Neural cell (in vitro differentiated cells): ENCODE measurements around the gene RAVER1. TPM values are rescaled to one million over a fixed set of nuclear protein-coding genes. Genes with fewer than 3 reads are reported as not detected.

Experiments
- H2AFZ ChIP-seq: fragments of 200-600, 300-800 bp; sonication (generic), shearing (Covaris generic); 2 replicates; pipeline ENCODE4 v1.6.0; 2014; ENCODE audit warnings: low read depth, mild to moderate bottlenecking, antibody characterized with exemption, low read length, moderate library complexity
- H3F3A ChIP-seq: fragments of 200-600 bp; shearing (Covaris generic); 2 replicates; pipeline ENCODE4 v1.6.1; 2016; ENCODE audit warnings: mild to moderate bottlenecking, moderate library complexity, mixed read lengths, antibody characterized with exemption, low read length; ENCODE audit not compliant: insufficient read depth, poor library complexity, severe bottlenecking
- H3K27ac ChIP-seq: fragments of 200-600, 300-800 bp; sonication (generic), shearing (Covaris generic); 2 replicates; pipeline ENCODE4 v1.5.1; 2014; ENCODE audit warnings: mild to moderate bottlenecking, low read length, moderate library complexity
- H3K27me3 ChIP-seq: fragments of 300-800, 200-600 bp; sonication (generic), shearing (Covaris generic); 2 replicates; pipeline ENCODE4 v1.6.0; 2014; ENCODE audit warnings: mild to moderate bottlenecking, low read depth, low read length, moderate library complexity; ENCODE audit not compliant: insufficient read depth
- H3K36me3 ChIP-seq: fragments of 300-800, 200-600 bp; sonication (generic), shearing (Covaris generic); 2 replicates; pipeline ENCODE4 v1.5.1; 2014; ENCODE audit warnings: mild to moderate bottlenecking, antibody characterized with exemption, low read length, moderate library complexity; ENCODE audit not compliant: insufficient read depth
- H3K4me2 ChIP-seq: fragments of 300-800, 200-600 bp; sonication (generic), shearing (Covaris generic); 2 replicates; pipeline ENCODE4 v1.6.0; 2014; ENCODE audit warnings: mild to moderate bottlenecking, low read length
- H3K4me3 ChIP-seq: fragments of 300-800, 200-600 bp; sonication (generic), shearing (Covaris generic); 2 replicates; pipeline ENCODE4 v1.5.1; 2014; ENCODE audit warnings: mild to moderate bottlenecking, low read length, moderate library complexity
- H3K79me2 ChIP-seq: fragments of 200-600 bp; shearing (Covaris generic); replicated peaks from 2 replicates; pipeline ENCODE4 v1.6.0; 2014; ENCODE audit warnings: mild to moderate bottlenecking, low read length, moderate library complexity; ENCODE audit not compliant: insufficient read depth
- H3K9ac ChIP-seq: fragments of 300-800, 200-600 bp; sonication (generic), shearing (Covaris generic); 2 replicates; pipeline ENCODE4 v1.6.1; 2016; ENCODE audit warnings: mild to moderate bottlenecking, low read length, mixed read lengths
- H3K9me2 ChIP-seq: fragments of 200-600 bp; shearing (Covaris generic); 2 replicates; pipeline ENCODE4 v1.6.1; 2016; ENCODE audit warnings: mild to moderate bottlenecking, low read length, mixed read lengths; ENCODE audit not compliant: insufficient read depth
- H3K9me3 ChIP-seq: fragments of 200-600, 300-800 bp; sonication (generic), shearing (Covaris generic); 2 replicates; pipeline ENCODE4 v1.6.1; 2016; ENCODE audit warnings: mild to moderate bottlenecking, mixed run types, low read length, moderate library complexity, mixed read lengths
- H4K20me1 ChIP-seq: fragments of 200-600 bp; shearing (Covaris generic); 2 replicates; pipeline ENCODE4 v1.6.1; 2016; ENCODE audit warnings: mild to moderate bottlenecking, mixed run types; ENCODE audit not compliant: insufficient read depth
- EZH2 ChIP-seq: fragments of 200-600, 300-800 bp; shearing (Covaris generic), sonication (generic); IDR thresholded peaks from 2 replicates; pipeline ENCODE4 v1.6.1; 2014; ENCODE audit warnings: antibody characterized with exemption, low read length, borderline replicate concordance, mild to moderate bottlenecking; ENCODE audit not compliant: insufficient read depth, poor library complexity, severe bottlenecking
- MXI1 ChIP-seq: fragments of 450-650 bp; conservative IDR thresholded peaks from 2 replicates; pipeline ENCODE4 v1.6.1; 2014; ENCODE audit warnings: antibody characterized with exemption, mild to moderate bottlenecking; ENCODE audit not compliant: poor library complexity, severe bottlenecking
- POLR2AphosphoS5 ChIP-seq: IDR thresholded peaks from 2 replicates; pipeline ENCODE4 v1.6.1; 2012
- TAF1 ChIP-seq: IDR thresholded peaks from 2 replicates; pipeline ENCODE4 v1.6.1; 2012; ENCODE audit warnings: low read depth
- polyA plus RNA-seq: library from polyadenylated mRNA; depleted of rRNA; stranded (reverse); fragments of >200 nt; gene quantifications from 2 replicates; pipeline ENCODE4 v1.2.3, GENCODE V29; 2014
- TF ChIP-seq, protein P1 (sequence below): IDR thresholded peaks from 2 replicates; pipeline ENCODE4 v1.6.1; 2012; ENCODE audit warnings: borderline replicate concordance
- TF ChIP-seq, protein P2 (sequence below): fragments of 450-650 bp; IDR thresholded peaks from 2 replicates; pipeline ENCODE4 v1.5.1; 2014; ENCODE audit warnings: antibody characterized with exemption, mild to moderate bottlenecking, moderate library complexity; ENCODE audit not compliant: poor library complexity, severe bottlenecking

The RAVER1 gene
- polyA plus RNA-seq, 1 donor from 2014 or later, result 1.3 TPM

DNA sequence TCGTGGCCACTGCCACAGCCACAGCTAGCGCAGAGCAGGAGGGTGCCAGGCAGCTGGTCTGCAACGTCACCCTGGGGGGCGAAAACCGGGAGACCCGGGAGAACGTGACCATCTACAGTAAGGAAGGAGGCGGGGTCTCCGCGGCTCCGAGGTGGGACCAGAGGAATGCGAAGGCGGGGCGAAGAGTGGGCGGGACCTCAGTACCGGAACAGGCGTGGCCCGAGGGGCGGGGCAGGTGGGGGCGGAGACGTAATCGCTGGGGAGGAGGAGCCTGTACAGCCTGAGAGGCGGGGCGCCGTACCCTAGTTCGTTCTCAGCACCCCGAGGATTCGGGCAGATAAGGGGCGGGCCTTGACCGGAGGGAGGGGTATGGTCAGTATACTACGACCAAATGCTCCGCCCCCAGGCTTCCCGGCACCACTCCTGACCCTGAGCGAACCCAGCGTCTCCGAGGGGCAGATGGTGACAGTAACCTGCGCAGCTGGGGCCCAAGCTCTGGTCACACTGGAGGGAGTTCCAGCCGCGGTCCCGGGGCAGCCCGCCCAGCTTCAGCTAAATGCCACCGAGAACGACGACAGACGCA lies 41.0 kb downstream of the RAVER1 start:
- no peaks in the 10 kb centered on the region for H3F3A ChIP-seq
- no peaks in the 10 kb centered on the region for H3K36me3 ChIP-seq
- no peak for TF ChIP-seq POLR2AphosphoS5
- TF ChIP-seq, protein P1, sequence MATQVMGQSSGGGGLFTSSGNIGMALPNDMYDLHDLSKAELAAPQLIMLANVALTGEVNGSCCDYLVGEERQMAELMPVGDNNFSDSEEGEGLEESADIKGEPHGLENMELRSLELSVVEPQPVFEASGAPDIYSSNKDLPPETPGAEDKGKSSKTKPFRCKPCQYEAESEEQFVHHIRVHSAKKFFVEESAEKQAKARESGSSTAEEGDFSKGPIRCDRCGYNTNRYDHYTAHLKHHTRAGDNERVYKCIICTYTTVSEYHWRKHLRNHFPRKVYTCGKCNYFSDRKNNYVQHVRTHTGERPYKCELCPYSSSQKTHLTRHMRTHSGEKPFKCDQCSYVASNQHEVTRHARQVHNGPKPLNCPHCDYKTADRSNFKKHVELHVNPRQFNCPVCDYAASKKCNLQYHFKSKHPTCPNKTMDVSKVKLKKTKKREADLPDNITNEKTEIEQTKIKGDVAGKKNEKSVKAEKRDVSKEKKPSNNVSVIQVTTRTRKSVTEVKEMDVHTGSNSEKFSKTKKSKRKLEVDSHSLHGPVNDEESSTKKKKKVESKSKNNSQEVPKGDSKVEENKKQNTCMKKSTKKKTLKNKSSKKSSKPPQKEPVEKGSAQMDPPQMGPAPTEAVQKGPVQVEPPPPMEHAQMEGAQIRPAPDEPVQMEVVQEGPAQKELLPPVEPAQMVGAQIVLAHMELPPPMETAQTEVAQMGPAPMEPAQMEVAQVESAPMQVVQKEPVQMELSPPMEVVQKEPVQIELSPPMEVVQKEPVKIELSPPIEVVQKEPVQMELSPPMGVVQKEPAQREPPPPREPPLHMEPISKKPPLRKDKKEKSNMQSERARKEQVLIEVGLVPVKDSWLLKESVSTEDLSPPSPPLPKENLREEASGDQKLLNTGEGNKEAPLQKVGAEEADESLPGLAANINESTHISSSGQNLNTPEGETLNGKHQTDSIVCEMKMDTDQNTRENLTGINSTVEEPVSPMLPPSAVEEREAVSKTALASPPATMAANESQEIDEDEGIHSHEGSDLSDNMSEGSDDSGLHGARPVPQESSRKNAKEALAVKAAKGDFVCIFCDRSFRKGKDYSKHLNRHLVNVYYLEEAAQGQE, result no peak
- peak; percentile 4 for TF ChIP-seq EZH2
- TF ChIP-seq, protein P2, sequence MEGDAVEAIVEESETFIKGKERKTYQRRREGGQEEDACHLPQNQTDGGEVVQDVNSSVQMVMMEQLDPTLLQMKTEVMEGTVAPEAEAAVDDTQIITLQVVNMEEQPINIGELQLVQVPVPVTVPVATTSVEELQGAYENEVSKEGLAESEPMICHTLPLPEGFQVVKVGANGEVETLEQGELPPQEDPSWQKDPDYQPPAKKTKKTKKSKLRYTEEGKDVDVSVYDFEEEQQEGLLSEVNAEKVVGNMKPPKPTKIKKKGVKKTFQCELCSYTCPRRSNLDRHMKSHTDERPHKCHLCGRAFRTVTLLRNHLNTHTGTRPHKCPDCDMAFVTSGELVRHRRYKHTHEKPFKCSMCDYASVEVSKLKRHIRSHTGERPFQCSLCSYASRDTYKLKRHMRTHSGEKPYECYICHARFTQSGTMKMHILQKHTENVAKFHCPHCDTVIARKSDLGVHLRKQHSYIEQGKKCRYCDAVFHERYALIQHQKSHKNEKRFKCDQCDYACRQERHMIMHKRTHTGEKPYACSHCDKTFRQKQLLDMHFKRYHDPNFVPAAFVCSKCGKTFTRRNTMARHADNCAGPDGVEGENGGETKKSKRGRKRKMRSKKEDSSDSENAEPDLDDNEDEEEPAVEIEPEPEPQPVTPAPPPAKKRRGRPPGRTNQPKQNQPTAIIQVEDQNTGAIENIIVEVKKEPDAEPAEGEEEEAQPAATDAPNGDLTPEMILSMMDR, result no peak
- H3K27me3 ChIP-seq, result peaks cover 98% of the 10 kb centered on the region
- no peaks in the 10 kb centered on the region for H4K20me1 ChIP-seq
- no peak overlapping the region for H2AFZ ChIP-seq
- H3K9me3 ChIP-seq, result no peaks in the 10 kb centered on the region
- no peak overlapping the region for H3K27ac ChIP-seq
- H3K9me2 ChIP-seq, result no peaks in the 10 kb centered on the region
- peak overlapping the region; percentile 66 for H3K4me3 ChIP-seq
- H3K9ac ChIP-seq, result no peak overlapping the region
- H3K4me2 ChIP-seq, result peak overlapping the region; percentile 25
- no peaks in the 10 kb centered on the region for H3K79me2 ChIP-seq

DNA sequence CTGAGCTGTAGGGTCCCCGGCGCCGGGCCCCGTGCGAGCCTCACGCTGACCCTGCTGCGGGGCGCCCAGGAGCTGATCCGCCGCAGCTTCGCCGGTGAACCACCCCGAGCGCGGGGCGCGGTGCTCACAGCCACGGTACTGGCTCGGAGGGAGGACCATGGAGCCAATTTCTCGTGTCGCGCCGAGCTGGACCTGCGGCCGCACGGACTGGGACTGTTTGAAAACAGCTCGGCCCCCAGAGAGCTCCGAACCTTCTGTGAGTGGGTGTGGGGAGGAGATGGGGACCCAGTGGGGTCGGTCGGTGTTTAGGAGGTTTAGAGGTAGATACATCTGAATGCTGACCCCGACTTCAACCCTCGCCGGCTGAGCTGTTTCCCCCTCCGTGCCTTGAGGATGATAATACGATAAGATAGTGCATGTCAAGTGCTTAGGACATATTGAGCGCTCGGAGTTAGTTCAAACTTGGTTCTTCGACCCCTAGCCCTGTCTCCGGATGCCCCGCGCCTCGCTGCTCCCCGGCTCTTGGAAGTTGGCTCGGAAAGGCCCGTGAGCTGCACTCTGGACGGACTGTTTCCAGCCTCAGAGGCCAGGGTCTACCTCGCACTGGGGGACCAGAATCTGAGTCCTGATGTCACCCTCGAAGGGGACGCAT lies 41.6 kb downstream of the RAVER1 start:
- Histone ChIP-seq H3K9me3 (no peaks in the 10 kb centered on the region), H3K79me2 (no peaks in the 10 kb centered on the region), H2AFZ (no peak overlapping the region), H3K9me2 (no peaks in the 10 kb centered on the region), H3K9ac (peak overlapping the region; percentile 16), H3K36me3 (no peaks in the 10 kb centered on the region), H4K20me1 (no peaks in the 10 kb centered on the region), H3K4me3 (peak overlapping the region; percentile 66), H3K4me2 (peak overlapping the region; percentile 25), H3K27me3 (peaks cover 100% of the 10 kb centered on the region), H3K27ac (no peak overlapping the region), H3F3A (no peaks in the 10 kb centered on the region)
- TF ChIP-seq EZH2, result peak; percentile 5
- TF ChIP-seq MXI1, result no peak

DNA sequence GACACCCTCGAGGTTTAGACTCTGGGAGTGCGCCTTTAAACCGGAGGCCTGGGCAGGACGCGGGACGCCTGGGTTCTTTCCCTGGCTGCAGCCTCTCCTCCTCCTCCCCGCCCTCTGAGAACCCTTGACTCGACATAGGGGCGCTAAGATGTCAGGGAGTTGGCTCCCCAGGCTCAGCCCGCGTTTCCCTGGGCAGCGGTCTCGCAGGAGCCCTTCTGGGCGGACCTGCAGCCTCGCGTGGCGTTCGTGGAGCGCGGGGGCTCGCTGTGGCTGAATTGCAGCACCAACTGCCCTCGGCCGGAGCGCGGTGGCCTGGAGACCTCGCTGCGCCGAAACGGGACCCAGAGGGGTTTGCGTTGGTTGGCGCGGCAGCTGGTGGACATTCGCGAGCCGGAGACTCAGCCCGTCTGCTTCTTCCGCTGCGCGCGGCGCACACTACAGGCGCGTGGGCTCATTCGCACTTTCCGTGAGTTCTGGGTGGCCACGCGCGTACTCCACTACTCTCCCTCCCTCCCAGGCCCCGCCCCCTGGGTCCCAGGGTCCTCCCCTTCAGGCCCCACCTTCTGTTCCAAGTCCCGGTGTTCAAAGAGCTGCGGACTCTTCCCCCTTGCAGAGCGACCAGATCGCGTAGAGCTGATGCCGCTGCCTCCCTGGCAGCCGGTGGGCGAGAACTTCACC lies 42.3 kb downstream of the RAVER1 start:
- H3K4me3 ChIP-seq, result peak overlapping the region; percentile 66
- no peaks in the 10 kb centered on the region for H4K20me1 ChIP-seq
- peaks cover 100% of the 10 kb centered on the region for H3K27me3 ChIP-seq
- no peaks in the 10 kb centered on the region for H3F3A ChIP-seq
- TF ChIP-seq TAF1, result no peak
- TF ChIP-seq, protein P1, result no peak
- H3K27ac ChIP-seq, result no peak overlapping the region
- H2AFZ ChIP-seq, result no peak overlapping the region
- peak overlapping the region; percentile 19 for H3K4me2 ChIP-seq
- H3K79me2 ChIP-seq, result no peaks in the 10 kb centered on the region
- H3K9ac ChIP-seq, result peak overlapping the region; percentile 16
- no peaks in the 10 kb centered on the region for H3K36me3 ChIP-seq
- no peaks in the 10 kb centered on the region for H3K9me3 ChIP-seq
- no peaks in the 10 kb centered on the region for H3K9me2 ChIP-seq
